Kidney capillary endothelial cell (primary cell): ENCODE data around the gene TMEM175.
A peak's percentile ranks its signal among the peaks of the same experiment; 100 is the strongest.
"Not testable (repeated sequence)": the region's sequence is repeated elsewhere in the genome, so short reads cannot be mapped to it uniquely, and the experiment has no call there.

Source experiments
- DNase-seq: peaks from one replicate; pipeline ENCODE4 v3.0.0-alpha.2; 2018; ENCODE audit warnings: low spot score

The TMEM175 gene

GRCh38 chr4:989722-990471, 57.6 kb downstream of the TMEM175 start:
- no peak for DNase-seq

GRCh38 chr4:990746-991367, 58.6 kb downstream of the TMEM175 start:
- no peak for DNase-seq

GRCh38 chr4:991451-992296, 59.4 kb downstream of the TMEM175 start:
- no peak for DNase-seq

GRCh38 chr4:992297-993110, 60.2 kb downstream of the TMEM175 start:
- peak; percentile 58 for DNase-seq

- DNase-seq = no peak
Observed at GRCh38 chr4:993111-994029, 61.1 kb downstream of the TMEM175 start, which contains the start of gene SLC26A1. Gene SLC26A1 (minus strand): TSS chr4:993404. CDS start chr4:991703, 1,701 bp downstream.

GRCh38 chr4:995311-996026, 63.2 kb downstream of the TMEM175 start:
- no peak for DNase-seq

GRCh38 chr4:996030-996996, 64.1 kb downstream of the TMEM175 start:
- DNase-seq = no peak

GRCh38 chr4:996997-997374, 64.7 kb downstream of the TMEM175 start:
- no peak for DNase-seq

GRCh38 chr4:997375-998071, 65.3 kb downstream of the TMEM175 start:
- DNase-seq = no peak

GRCh38 chr4:998096-998691, 65.9 kb downstream of the TMEM175 start:
- no peak for DNase-seq

- not testable (repeated sequence) for DNase-seq
Observed at GRCh38 chr4:999240-999863, 67.1 kb downstream of the TMEM175 start.

GRCh38 chr4:999882-1000425, 67.7 kb downstream of the TMEM175 start:
- DNase-seq = no peak

- no peak for DNase-seq
Observed at GRCh38 chr4:1000686-1001260, 68.5 kb downstream of the TMEM175 start.

- no peak for DNase-seq
Observed at GRCh38 chr4:1001561-1002130, 69.4 kb downstream of the TMEM175 start.

- no peak for DNase-seq
Observed at GRCh38 chr4:1002131-1002630, 69.9 kb downstream of the TMEM175 start.

- DNase-seq = no peak
Observed at GRCh38 chr4:1002631-1003251, 70.5 kb downstream of the TMEM175 start.
